Ascending aorta (tissue), 2 donors: ENCODE results near the gene FOXRED2. TPM values are rescaled to one million over a fixed set of nuclear protein-coding genes. Genes with fewer than 3 reads are reported as not detected.

ENCODE experiments used
- DNase-seq, 2 donors: peaks; one replicate each; pipeline ENCODE4 v3.0.0-alpha.2; 2019; ENCODE audit warnings: low spot score in 2 of 2
- H3K27ac ChIP-seq, 2 donors: fragments of 200-600 bp; sonication (generic); one replicate each; pipeline ENCODE4 v1.5.1; 2016 to 2017; ENCODE audit warnings: mild to moderate bottlenecking in 1 of 2
- H3K27me3 ChIP-seq: fragments of 200-600 bp; sonication (generic); one replicate; pipeline ENCODE4 v1.5.1; 2017
- H3K36me3 ChIP-seq, 2 donors: fragments of 200-600 bp; sonication (generic); one replicate each; pipeline ENCODE4 v1.5.1; 2016
- H3K4me1 ChIP-seq, 2 donors: fragments of 200-600 bp; sonication (generic); one replicate each; pipeline ENCODE4 v1.5.1; 2016 to 2017; ENCODE audit warnings: mild to moderate bottlenecking in 1 of 2
- H3K4me3 ChIP-seq, 2 donors: fragments of 200-600 bp; sonication (generic); one replicate each; pipeline ENCODE4 v1.5.1; 2016 to 2017; ENCODE audit warnings: mild to moderate bottlenecking in 1 of 2
- H3K9me3 ChIP-seq, 2 donors: fragments of 200-600 bp; sonication (generic); one replicate each; pipeline ENCODE4 v1.5.1; 2016
- intact Hi-C: fragments of 100-400 bp; cut with DNase I; formaldehyde crosslinking; loops from one replicate; pipeline ENCODE4 v1.15.1; 2023
- total RNA-seq: library from RNA; depleted of rRNA; stranded (reverse); fragments of >200 nt; gene quantifications from one replicate; pipeline ENCODE4 v1.1.0, GENCODE V29; 2016
- TF ChIP-seq, protein P1 (sequence below), 3 experiments: fragments of 200-600 bp in 2 of 3; fragments of 450-650 bp in 1 of 3; sonication (generic) in 2 of 3; IDR thresholded peaks; one replicate each; pipeline ENCODE4 v1.5.1; 2016 to 2019; ENCODE audit warnings: antibody characterized with exemption in 3 of 3, mild to moderate bottlenecking in 1 of 3, moderate library complexity in 1 of 3

The FOXRED2 gene
- total RNA-seq, 1 donor from 2014 or later: 25.9 TPM

DNA sequence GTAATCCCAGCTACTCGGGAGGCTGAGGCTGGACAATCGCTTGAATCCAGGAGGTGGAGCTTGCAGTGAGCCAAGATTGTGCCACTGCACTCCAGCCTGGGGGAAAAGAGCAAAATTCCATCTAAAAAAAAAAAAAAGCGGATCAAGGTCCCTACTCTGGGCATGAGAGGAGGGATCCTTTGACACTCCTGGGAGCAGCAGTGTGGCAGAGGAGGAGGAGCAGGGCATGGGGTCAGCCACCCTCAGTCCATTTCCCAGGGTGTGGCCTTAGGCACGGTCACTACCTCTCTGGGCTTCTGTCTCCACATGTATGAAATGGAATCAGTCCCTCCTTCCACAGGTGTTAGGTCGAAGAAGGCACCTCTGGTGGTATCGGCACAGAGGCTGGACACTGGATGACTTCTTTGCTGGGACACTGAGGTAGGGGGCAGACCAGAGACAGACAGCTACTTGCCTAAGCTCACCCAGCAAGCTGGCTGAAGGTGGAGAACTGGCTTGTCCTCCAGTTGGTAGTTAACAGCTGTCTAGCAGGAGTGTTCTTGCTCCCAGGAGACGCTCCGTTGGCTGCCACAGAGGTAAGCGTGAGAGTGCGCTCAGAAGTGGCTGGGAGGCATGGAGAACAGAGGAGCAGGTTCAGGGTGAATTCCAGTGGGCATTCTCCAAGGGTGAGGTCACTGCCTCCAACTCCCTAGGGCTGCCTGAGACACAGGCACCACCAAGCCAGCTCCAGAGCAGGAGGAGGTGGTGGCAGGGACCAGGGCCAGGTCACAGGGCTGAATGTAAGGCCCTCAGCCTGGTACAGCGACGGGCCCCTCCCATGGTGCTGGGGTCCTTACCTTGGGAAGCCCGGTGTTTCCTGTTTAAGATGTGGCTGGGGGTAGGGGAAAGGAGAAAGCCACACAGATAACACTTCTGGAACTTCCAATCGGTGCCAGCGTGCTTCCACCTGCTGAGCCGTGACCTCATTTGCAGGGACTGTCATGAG, 44.9 kb downstream of the FOXRED2 start:
- peaks cover 30 to 67% of the 10 kb centered on the region in 2 donors for H3K4me1 ChIP-seq
- TF ChIP-seq, protein P1, sequence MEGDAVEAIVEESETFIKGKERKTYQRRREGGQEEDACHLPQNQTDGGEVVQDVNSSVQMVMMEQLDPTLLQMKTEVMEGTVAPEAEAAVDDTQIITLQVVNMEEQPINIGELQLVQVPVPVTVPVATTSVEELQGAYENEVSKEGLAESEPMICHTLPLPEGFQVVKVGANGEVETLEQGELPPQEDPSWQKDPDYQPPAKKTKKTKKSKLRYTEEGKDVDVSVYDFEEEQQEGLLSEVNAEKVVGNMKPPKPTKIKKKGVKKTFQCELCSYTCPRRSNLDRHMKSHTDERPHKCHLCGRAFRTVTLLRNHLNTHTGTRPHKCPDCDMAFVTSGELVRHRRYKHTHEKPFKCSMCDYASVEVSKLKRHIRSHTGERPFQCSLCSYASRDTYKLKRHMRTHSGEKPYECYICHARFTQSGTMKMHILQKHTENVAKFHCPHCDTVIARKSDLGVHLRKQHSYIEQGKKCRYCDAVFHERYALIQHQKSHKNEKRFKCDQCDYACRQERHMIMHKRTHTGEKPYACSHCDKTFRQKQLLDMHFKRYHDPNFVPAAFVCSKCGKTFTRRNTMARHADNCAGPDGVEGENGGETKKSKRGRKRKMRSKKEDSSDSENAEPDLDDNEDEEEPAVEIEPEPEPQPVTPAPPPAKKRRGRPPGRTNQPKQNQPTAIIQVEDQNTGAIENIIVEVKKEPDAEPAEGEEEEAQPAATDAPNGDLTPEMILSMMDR (IDR thresholded peaks at IDR 0.05): no peak
- DNase-seq: peak in 1 of 2 donors; percentile 95

DNA sequence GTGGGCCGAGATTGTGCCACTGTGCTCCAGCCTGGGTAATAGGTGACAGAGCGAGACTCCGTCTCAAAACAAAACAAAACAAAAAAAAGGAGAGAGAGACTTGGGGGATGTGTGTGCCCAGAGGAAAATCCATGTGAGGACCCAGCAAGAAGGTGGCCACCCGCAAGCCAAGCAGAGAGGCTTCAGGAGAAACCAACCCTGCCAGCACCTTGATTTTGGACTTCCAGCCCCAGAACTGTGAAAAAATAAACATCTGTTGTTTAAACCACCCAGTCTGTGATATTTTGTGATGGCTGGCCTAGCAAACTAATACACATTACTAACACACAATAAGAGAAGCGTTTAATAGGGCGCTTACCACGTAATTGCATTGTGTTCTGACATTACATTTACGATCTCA, 46.6 kb downstream of the FOXRED2 start:
- DNase-seq: no peak
- Histone ChIP-seq H3K9me3 (no peaks in the 10 kb centered on the region), H3K36me3 (no peaks in the 10 kb centered on the region), H3K27ac (peak overlapping the region; percentile 96 to 97), H3K4me3 (no peak overlapping the region), H3K27me3 (no peaks in the 10 kb centered on the region), H3K4me1 (peaks cover 26 to 58% of the 10 kb centered on the region in 2 donors)
- TF ChIP-seq, protein P1 (IDR thresholded peaks at IDR 0.05): no peak
- intact Hi-C loops: no loop called here

More for the DNA sequence above, 44.9 kb downstream of the FOXRED2 start:
- Histone ChIP-seq H3K36me3 (no peaks in the 10 kb centered on the region), H3K27ac (peak overlapping the region; percentile 96 to 97), H3K27me3 (no peaks in the 10 kb centered on the region), H3K9me3 (no peaks in the 10 kb centered on the region), H3K4me3 (no peak overlapping the region)
- intact Hi-C loops: loop anchor here (2.0 kb wide), 1 partner anchor 75 kb away; the partner anchor contains the start of gene MYH9

DNA sequence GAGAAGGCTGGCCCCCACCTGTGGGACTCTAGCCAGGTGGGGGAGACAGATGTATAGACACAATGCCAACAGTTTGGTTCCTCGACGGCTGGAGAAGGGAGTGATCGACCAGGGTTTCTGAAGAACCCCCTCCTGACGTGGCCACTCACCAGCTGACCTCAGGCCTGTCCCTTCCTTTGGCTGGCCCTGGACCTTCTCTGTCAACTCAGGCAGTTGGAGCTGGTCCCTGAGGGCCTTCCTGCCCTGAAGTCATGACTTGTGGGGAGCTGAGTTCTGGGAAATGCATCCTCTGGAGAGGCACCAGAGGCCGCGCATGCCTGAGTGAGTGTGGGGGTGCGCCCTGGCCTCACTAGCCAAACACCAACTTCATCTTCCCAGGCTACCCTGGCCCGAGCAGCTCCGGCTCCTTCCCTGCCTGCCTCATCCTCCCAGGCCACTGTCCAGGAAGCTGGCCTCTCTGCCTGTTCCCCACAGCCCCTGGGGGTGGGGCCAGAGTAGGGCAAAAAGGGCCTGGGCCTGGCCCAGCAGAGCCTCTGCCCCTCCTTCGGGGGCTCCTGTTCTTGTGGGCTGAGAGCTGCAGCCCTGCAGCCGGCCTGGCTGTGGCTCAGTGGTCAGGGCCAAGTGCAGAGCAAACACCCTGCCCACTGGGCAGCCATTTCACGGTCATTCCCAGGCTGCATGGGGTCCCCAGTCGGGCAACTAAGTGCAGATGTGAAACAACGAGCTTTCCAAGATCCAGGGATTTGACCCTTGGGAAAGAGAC, 49.0 kb downstream of the FOXRED2 start:
- Histone ChIP-seq H3K27ac (peak overlapping the region; percentile 94 to 98), H3K9me3 (no peaks in the 10 kb centered on the region), H3K4me1 (peaks cover 17 to 45% of the 10 kb centered on the region in 2 donors), H3K27me3 (no peaks in the 10 kb centered on the region), H3K36me3 (no peaks in the 10 kb centered on the region), H3K4me3 (no peak overlapping the region)
- TF ChIP-seq, protein P1 (IDR thresholded peaks at IDR 0.05): no peak
- intact Hi-C loops: no loop called here
- peak in 1 of 2 donors; percentile 87 for DNase-seq

DNA sequence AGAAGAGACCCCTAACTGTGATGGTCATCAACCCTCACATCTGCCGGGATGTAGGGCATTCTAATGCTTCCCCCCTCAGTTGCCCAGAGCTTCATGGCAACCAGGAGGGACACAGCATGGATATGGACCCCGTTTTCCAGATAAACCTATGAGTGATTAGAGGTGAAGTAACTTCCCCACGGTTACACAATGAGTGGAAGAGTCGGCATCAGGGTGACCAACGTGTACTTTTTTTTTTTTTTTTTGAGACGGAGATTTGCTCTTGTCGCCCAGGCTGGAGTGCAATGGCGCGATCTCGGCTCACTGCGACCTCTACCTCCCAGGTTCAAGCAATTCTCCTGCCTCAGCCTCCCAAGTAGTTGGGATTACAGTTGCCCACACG, 50.4 kb downstream of the FOXRED2 start:
- H3K4me1 ChIP-seq: peaks cover 22 to 40% of the 10 kb centered on the region in 2 donors
- no peaks in the 10 kb centered on the region for H3K27me3 ChIP-seq
- no peaks in the 10 kb centered on the region for H3K9me3 ChIP-seq
- DNase-seq: no peak
- TF ChIP-seq, protein P1 (IDR thresholded peaks at IDR 0.05): no peak
- peak overlapping the region; percentile 94 to 98 for H3K27ac ChIP-seq
- intact Hi-C loops: no loop called here
- H3K4me3 ChIP-seq: no peak overlapping the region
- no peaks in the 10 kb centered on the region for H3K36me3 ChIP-seq

GRCh38 chr22:36455571-36456463, 51.0 kb downstream of the FOXRED2 start:
- Histone ChIP-seq H3K36me3 (no peaks in the 10 kb centered on the region), H3K9me3 (no peaks in the 10 kb centered on the region), H3K27me3 (no peaks in the 10 kb centered on the region), H3K4me1 (peaks cover 28 to 41% of the 10 kb centered on the region in 2 donors), H3K4me3 (peak overlapping the region; percentile 58 to 80), H3K27ac (peak overlapping the region; percentile 94 to 98)
- TF ChIP-seq, protein P1 (IDR thresholded peaks at IDR 0.05): no peak
- intact Hi-C loops: no loop called here
- no peak for DNase-seq
